Measurements from ENCODE around the gene SEMA4A.
"Not testable (repeated sequence)": the region's sequence is repeated elsewhere in the genome, so short reads cannot be mapped to it uniquely, and the experiment has no call there.

The SEMA4A gene

GRCh38 chr1:156160000-156160742, 6.8 kb downstream of the SEMA4A start:
- no peak for DNase-seq (ENCODE audit: low read depth in 2 of 2)

GRCh38 chr1:156160743-156161171, 7.4 kb downstream of the SEMA4A start:
- DNase-seq (ENCODE audit: low read depth in 2 of 2), result peak; percentile 19 to 50

DNA sequence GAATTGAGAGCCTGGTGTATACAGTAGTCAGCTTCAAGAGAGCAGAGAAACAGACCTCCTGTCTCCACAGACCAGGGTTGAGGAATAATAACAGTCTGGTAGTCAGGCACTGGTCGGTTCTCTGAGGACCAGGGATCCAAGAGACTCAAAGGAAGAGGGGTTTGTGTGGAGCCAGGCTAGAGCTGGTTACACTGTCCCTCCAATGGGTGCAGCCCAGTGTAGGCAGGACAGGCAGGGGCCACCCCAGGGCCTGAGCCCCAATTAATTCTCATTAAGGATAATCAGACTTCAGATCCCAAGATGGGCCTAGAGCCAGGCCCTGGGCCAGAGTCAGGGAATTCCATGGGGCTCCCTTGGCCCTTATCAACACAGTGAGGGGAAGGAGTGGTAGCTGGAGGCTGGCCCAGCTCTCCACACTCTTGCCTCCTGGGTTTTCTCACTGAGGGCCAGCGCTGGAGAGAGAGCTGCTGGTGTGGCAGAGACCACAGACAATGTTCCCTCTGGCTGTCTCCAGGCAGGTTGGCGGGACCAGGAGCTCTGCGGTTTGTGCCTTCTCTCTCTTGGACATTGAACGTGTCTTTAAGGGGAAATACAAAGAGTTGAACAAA, 9.1 kb downstream of the SEMA4A start:
- no peak for DNase-seq (ENCODE audit: low read depth in 2 of 2)

DNA sequence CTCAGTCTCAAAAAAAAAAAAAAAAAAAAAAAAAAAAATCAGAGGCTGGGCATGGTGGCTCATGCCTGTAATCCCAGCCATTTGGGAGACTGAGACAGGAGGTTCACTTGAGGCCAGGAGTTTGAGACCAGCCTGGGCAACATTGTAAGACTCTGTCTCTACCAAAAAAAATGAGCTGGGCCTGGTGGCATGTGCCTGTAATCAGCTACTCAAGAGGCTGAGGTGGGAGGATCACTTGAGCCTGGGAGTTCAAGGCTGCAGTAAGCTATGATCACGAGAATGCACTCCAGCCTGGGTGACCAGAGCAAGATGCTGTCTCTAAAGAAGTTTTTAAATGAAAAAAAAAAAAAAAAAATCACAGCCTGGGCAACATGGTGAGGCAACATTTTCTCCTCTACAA, 10.3 kb downstream of the SEMA4A start:
- DNase-seq (ENCODE audit: low read depth in 2 of 2), result no peak

DNA sequence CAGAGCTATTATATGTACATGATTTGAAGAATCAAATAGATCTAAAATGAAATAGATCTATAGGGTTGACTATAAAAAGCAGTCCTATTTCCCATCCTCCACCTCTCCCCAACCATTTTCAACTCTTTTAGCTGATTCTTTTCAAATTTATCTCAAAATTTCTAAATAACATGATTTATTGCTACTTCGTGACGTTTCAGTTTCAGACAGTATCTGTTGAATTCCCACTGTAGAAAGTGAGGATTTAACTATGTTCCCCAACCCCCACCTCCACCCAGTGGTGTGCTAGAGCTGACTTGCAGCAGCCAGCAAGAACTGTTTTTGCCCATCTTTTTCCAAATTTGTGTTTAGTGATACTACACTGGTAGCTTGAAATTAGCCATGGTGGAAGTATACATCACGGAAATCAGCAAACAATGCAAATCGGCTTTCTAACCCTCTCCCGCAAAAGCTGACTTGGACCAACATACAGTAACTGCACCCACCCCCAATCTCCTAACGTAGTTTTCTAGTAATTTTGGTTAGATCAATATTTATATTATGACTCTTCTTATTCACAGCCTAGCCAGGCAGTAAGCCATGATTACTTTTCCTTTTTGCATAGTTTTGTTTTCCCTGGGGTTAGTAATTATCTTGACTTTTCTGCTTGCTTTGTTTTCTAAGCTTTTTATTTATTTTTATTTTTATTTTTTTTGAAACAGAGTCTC, 10.9 kb downstream of the SEMA4A start:
- no peak for DNase-seq (ENCODE audit: low read depth in 2 of 2)

DNA sequence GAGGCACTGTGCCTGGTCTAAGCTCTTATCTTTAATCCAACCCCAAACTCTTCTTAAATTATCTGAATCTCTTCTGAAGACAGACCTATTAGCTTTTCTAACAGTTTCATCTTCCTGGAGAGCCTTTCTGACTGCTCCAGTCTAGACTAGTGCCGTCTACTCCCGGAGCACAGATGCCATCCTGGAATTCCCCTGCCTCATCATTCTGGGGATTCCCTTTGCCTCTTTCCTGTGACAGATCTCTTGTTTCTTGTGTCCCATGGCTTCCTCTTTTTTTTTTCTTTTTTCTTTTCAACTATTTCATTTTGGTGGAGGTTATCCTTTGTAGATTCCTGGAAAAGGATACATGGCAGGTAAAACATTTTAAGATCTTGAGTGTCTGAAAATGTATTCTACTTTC, 11.7 kb downstream of the SEMA4A start:
- DNase-seq (ENCODE audit: low read depth in 2 of 2), result no peak

- no peak for DNase-seq (ENCODE audit: low read depth in 2 of 2)
Observed at GRCh38 chr1:156167536-156167935, 14.2 kb downstream of the SEMA4A start.

GRCh38 chr1:156172696-156173470, 19.5 kb downstream of the SEMA4A start:
- DNase-seq (ENCODE audit: low read depth in 2 of 2), result no peak

DNA sequence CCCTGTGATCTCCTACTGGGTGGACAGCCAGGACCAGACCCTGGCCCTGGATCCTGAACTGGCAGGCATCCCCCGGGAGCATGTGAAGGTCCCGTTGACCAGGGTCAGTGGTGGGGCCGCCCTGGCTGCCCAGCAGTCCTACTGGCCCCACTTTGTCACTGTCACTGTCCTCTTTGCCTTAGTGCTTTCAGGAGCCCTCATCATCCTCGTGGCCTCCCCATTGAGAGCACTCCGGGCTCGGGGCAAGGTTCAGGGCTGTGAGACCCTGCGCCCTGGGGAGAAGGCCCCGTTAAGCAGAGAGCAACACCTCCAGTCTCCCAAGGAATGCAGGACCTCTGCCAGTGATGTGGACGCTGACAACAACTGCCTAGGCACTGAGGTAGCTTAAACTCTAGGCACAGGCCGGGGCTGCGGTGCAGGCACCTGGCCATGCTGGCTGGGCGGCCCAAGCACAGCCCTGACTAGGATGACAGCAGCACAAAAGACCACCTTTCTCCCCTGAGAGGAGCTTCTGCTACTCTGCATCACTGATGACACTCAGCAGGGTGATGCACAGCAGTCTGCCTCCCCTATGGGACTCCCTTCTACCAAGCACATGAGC, 23.3 kb downstream of the SEMA4A start:
- no peak for DNase-seq (ENCODE audit: low read depth in 2 of 2)

DNA sequence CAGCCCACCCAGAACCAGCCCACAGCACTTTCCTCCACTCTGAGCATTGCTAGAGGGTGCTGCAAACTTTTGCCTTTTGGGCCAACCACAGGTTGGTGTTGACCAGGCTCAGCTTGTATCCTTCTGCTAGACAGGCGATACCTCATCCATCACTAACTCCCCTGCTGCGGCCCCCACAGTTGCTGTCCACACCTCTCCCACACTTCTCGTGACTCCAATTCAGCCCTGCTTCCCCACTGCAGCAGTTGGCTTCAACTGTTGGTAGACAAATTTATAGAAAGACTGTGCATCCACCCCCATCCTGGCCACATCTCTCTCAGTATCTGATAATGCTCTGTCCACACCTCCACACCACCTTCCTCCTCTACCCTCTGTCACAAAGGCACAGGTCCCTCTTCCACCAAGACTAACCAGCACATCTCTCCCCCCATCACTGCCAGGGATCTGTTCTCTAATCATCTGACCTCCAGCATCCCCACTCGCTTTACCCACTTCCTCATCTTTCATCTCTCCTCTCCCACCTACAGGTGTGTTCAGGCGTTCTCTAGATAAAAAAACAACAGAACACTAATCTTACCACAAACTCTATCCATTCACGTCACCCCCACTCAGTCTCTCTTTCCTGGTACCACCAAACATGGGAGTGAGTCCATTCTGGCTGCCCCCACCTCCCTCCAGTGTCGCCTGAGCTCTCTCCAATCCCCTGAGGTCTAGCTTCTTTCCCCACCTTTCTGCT, 24.7 kb downstream of the SEMA4A start:
- DNase-seq (ENCODE audit: low read depth in 2 of 2), result no peak

GRCh38 chr1:156180471-156180870, 27.1 kb downstream of the SEMA4A start:
- DNase-seq (ENCODE audit: low read depth in 2 of 2), result no peak

DNA sequence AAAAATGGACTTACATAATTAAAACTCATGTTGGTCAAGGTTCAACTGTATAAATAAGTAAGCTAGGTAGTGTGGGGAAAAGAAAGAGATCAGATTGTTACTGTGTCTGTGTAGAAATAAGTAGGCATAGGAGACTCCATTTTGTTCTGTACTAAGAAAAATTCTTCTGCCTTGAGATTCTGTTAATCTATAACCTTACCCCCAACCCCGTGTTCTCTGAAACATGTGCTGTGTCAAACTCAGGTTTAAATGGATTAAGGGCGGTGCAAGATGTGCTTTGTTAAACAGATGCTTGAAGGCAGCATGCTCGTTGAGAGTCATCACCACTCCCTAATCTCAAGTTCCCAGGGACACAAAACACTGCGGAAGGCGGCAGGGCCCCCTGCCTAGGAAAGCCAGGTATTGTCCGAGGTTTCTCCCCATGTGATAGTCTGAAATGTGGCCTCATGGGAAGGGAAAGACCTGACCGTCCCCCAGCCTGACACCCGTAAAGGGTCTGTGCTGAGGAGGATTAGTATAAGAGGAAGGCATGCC, 28.1 kb downstream of the SEMA4A start:
- DNase-seq (ENCODE audit: low read depth in 2 of 2), result not testable (repeated sequence)

DNA sequence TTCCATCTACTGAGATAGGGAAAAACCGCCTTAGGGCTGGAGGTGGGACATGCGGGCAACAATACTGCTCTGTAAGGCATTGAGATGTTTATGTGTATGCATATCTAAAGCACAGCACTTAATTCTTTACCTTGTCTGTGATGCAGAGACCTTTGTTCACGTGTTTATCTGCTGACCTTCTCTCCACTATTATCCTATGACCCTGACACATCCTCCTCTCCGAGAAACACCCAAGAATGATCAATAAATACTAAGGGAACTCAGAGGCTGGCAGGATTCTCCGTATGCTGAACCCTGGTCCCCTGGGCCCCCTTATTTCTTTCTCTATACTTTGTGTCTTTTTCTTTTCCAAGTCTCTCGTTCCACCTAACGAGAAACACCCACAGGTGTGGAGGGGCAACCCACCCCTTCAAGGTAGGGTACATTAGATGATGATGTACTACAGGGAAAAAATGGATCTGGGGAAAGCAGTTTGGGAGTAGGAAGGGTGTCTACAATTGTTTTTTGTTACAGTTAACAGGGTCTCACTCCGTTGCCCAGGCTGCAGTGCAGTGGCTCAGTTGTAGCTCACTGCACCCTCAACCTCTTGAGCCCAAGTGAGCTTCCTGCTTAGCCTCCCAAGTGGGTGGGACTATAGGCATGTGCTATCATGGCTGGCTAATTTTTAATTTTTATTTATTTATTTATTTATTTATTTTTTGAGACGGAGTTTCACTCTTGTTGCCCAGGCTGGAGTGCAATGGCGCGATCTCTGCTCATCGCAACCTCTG, 28.8 kb downstream of the SEMA4A start:
- DNase-seq (ENCODE audit: low read depth in 2 of 2), result not testable (repeated sequence)

GRCh38 chr1:156186347-156187177, 33.2 kb downstream of the SEMA4A start:
- not testable (repeated sequence) for DNase-seq (ENCODE audit: low read depth in 2 of 2)

DNA sequence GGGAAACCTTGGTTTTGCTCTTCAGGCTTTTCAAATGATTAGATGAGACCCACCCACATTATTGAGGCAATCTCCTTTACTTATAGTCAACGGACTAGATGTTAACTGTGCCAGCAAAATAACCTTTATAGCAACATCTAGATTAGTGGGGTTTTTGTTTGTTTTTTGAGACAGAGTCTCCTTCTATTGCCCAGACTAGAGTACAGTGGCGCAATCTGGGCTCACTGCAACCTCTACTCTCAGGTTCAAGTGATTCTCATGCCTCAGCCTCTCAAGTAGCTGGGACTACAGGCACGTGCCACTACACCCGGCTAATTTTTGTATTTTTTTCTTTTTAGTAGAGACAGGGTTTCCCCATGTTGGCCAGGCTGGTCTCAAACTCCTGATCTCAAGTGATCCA, 36.9 kb downstream of the SEMA4A start:
- DNase-seq (ENCODE audit: low read depth in 2 of 2), result not testable (repeated sequence)

- no peak for DNase-seq (ENCODE audit: low read depth in 2 of 2)
Observed at GRCh38 chr1:156191292-156191964, 38.0 kb downstream of the SEMA4A start.

- no peak for DNase-seq (ENCODE audit: low read depth in 2 of 2)
Observed at GRCh38 chr1:156193208-156193487, 39.8 kb downstream of the SEMA4A start.

GRCh38 chr1:156193488-156194299, 40.3 kb downstream of the SEMA4A start, which contains the start of gene SLC25A44:
Gene SLC25A44, plus strand, starts transcription at chr1:156194104. Its CDS starts 5,744 bp downstream, at chr1:156199848.
- DNase-seq (ENCODE audit: low read depth in 2 of 2), result peak; percentile 92 to 93
